KOPT-K1 (cell line): ENCODE results near the gene SSR3.
"Not testable (repeated sequence)": the region's sequence is repeated elsewhere in the genome, so short reads cannot be mapped to it uniquely, and the experiment has no call there.

Source experiments
- H3K27ac ChIP-seq: fragments of 200-600 bp; sonication (generic); 2 replicates; pipeline ENCODE4 v1.5.1; 2016; ENCODE audit warnings: antibody characterized with exemption, mild to moderate bottlenecking, low read depth, low read length; ENCODE audit not compliant: poor library complexity, severe bottlenecking
- H3K36me3 ChIP-seq: fragments of 200-600 bp; sonication (generic); 2 replicates; pipeline ENCODE4 v1.5.1; 2017; ENCODE audit warnings: antibody characterized with exemption, mild to moderate bottlenecking, low read length, moderate library complexity; ENCODE audit not compliant: insufficient read depth
- H3K9me3 ChIP-seq: fragments of 200-600 bp; sonication (generic); 2 replicates; pipeline ENCODE4 v1.5.1; 2017; ENCODE audit warnings: antibody characterized with exemption, low read length, mild to moderate bottlenecking; ENCODE audit not compliant: insufficient read depth, poor library complexity, severe bottlenecking

The SSR3 gene

GRCh38 chr3:156582532-156583183 is 27.7 kb upstream of the SSR3 start:
- Histone ChIP-seq H3K36me3 (no peaks in the 10 kb centered on the region), H3K27ac (no peak overlapping the region), H3K9me3 (no peaks in the 10 kb centered on the region)

GRCh38 chr3:156581954-156582353 is 27.0 kb upstream of the SSR3 start:
- H3K27ac ChIP-seq = no peak overlapping the region
- no peaks in the 10 kb centered on the region for H3K9me3 ChIP-seq
- no peaks in the 10 kb centered on the region for H3K36me3 ChIP-seq

GRCh38 chr3:156581033-156581432 is 26.1 kb upstream of the SSR3 start:
- no peak overlapping the region for H3K27ac ChIP-seq
- no peaks in the 10 kb centered on the region for H3K36me3 ChIP-seq
- no peaks in the 10 kb centered on the region for H3K9me3 ChIP-seq

- Histone ChIP-seq H3K36me3 (no peaks in the 10 kb centered on the region), H3K9me3 (no peaks in the 10 kb centered on the region), H3K27ac (no peak overlapping the region)
Observed at GRCh38 chr3:156579427-156579851, 24.5 kb upstream of the SSR3 start.

- Histone ChIP-seq H3K36me3 (no peaks in the 10 kb centered on the region), H3K27ac (no peak overlapping the region), H3K9me3 (no peaks in the 10 kb centered on the region)
Observed at GRCh38 chr3:156577736-156578135, 22.8 kb upstream of the SSR3 start.

GRCh38 chr3:156576651-156577348 is 21.9 kb upstream of the SSR3 start:
- no peaks in the 10 kb centered on the region for H3K9me3 ChIP-seq
- no peaks in the 10 kb centered on the region for H3K36me3 ChIP-seq
- no peak overlapping the region for H3K27ac ChIP-seq

GRCh38 chr3:156576051-156576450 is 21.1 kb upstream of the SSR3 start:
- Histone ChIP-seq H3K36me3 (no peaks in the 10 kb centered on the region), H3K27ac (no peak overlapping the region), H3K9me3 (no peaks in the 10 kb centered on the region)

- Histone ChIP-seq H3K36me3 (no peaks in the 10 kb centered on the region), H3K9me3 (no peaks in the 10 kb centered on the region), H3K27ac (no peak overlapping the region)
Observed at GRCh38 chr3:156575641-156576040, 20.7 kb upstream of the SSR3 start.

- not testable (repeated sequence) for H3K36me3 ChIP-seq, H3K27ac ChIP-seq, H3K9me3 ChIP-seq
Observed at GRCh38 chr3:156569881-156570280, 15.0 kb upstream of the SSR3 start.

GRCh38 chr3:156569016-156569415 is 14.1 kb upstream of the SSR3 start:
- not testable (repeated sequence) for H3K27ac ChIP-seq, H3K36me3 ChIP-seq, H3K9me3 ChIP-seq

- no peak overlapping the region for H3K27ac ChIP-seq
- H3K9me3 ChIP-seq = peaks cover 10% of the 10 kb centered on the region
- no peaks in the 10 kb centered on the region for H3K36me3 ChIP-seq
Observed at GRCh38 chr3:156563900-156564682, 9.2 kb upstream of the SSR3 start.

GRCh38 chr3:156562486-156562885 is 7.6 kb upstream of the SSR3 start:
- not testable (repeated sequence) for H3K36me3 ChIP-seq, H3K9me3 ChIP-seq, H3K27ac ChIP-seq

GRCh38 chr3:156561533-156561932 is 6.6 kb upstream of the SSR3 start:
- H3K36me3 ChIP-seq = no peaks in the 10 kb centered on the region
- H3K27ac ChIP-seq = no peak overlapping the region
- no peaks in the 10 kb centered on the region for H3K9me3 ChIP-seq

GRCh38 chr3:156559321-156559720 is 4.4 kb upstream of the SSR3 start:
- Histone ChIP-seq H3K9me3 (no peaks in the 10 kb centered on the region), H3K27ac (no peak overlapping the region), H3K36me3 (no peaks in the 10 kb centered on the region)

GRCh38 chr3:156558389-156558788 is 3.5 kb upstream of the SSR3 start:
- no peaks in the 10 kb centered on the region for H3K9me3 ChIP-seq
- no peak overlapping the region for H3K27ac ChIP-seq
- peaks cover 2% of the 10 kb centered on the region; the same call in 1 of the 2 replicates for H3K36me3 ChIP-seq
